Activated CD8-positive, alpha-beta memory T cell treated with anti-CD3 and anti-CD28 coated beads, Interleukin-2, amount 50 U/mL, for 24 hours (primary cell): ENCODE results near the gene HMGCS1.
"Not testable (repeated sequence)": the region's sequence is repeated elsewhere in the genome, so short reads cannot be mapped to it uniquely, and the experiment has no call there.

Source experiments
- DNase-seq: peaks from one replicate; pipeline ENCODE4 v3.0.0-alpha.2; 2020; ENCODE audit errors: extremely low read depth

HMGCS1 gene

DNA sequence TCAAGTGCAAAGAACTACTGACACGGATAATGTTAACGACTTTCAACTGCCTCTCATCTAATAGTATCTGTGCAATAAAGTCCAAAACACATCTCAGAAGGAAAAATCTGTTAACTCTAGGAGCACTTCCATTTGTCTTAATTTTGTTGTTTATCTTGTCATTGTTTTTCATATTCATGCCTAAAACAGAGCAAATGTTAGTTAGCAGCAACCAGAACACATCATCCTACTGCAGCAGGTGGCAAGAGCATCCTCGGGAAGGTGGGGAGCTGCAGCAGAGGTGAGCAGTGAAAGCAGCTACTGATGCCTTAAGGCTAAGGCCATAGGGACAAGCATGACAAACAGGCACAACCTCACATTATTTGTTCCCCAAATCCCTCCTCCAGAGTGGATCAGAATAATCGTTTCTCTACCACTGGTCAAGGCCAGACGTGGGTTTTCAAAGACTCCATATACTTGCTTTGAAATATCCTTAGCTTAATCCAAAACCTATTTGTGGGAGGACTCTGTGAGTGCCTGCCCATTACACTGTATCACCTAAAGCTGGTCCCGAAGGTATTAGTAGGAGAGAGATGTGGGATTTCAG is 1.0 kb downstream of the HMGCS1 start:
- DNase-seq, result no peak

DNA sequence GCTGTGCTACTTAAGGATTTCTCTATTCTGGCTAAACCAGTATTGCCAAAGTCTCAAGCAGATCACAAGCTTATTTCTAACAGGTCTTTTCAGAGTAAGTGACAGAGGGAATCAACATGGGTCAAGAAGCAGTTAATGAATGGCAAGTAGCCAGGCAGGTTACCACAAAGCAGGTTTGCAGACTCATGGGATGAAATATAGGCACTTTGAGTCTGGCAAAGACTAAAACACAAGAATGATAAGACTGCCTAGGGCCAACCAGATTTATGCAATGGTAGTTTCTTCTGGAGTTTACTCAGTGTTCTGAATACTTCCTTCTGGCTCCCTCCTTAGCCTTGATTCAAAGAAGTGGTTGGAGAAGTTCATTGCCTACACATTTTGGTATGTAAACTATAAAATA is 3.6 kb downstream of the HMGCS1 start:
- no peak for DNase-seq

DNA sequence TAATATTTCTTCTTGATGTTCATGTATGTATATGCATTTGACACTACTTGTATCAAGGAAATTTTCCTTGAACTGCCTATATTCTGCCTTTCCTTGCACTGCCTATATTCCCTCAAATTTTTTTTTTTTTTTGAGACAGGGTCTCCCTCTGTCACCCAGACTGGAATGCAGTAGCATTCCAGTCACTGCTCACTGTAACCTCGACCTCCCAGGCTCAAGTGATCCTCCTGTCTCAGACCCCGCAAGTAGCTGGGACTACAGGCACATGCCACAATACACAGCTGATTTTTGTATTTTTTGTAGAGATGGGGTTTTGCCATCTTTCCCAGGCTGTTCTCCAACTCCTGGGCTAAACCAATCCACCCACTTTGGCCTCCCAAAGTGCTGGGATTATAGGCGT is 4.1 kb downstream of the HMGCS1 start:
- DNase-seq, result no peak

DNA sequence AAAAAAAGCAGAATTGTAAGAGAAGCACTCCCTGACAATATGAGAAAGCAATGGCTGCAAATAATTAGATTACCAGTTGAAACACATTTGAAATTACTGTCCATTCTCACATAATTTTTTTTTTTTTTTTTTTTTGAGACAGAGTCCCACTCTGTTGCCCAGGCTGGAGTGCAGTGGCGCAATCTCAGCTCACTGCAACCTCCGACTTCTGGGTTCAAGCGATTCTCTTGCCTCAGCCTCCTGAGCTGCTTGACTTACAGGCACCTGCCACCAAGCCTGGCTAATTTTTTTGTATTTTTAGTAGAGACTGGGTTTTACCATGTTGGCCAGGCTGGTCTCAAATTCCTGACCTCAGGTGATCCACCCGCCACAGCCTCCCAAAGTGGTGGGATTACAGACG is 6.3 kb downstream of the HMGCS1 start:
- not testable (repeated sequence) for DNase-seq

DNA sequence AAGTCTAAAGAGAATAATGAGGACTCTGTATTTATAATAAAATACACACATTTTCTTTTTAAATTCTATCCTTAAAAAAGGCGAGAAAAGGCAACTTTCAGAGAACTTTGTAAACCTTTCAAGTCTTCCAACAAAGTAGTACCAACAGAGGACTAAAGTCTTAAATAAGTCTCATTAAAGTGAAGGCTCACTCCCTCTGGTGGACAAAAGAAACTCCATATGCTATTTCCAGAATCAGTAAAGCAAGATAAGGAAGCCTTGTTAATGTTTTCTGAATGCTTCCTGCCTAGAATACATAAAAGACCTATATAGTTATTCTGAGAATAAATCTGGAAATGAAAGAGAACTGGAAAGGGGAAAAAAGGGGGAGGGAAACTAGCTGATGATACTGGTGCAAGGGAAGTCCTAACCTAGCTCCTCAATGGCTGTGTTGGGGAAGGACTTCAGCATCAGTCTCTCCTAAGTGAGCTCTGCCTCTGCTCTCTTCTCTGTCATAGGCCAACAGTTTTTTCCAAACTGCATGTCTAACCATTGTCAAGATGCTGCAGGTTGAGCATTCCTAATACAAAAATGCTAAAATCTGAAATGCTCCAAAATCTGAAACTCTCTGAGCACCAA is 7.2 kb downstream of the HMGCS1 start:
- DNase-seq, result no peak

- no peak for DNase-seq
These were observed 8.7 kb downstream of the HMGCS1 start for GRCh38 chr5:43304525-43304924.

- DNase-seq, result no peak
These were observed 10.0 kb downstream of the HMGCS1 start for GRCh38 chr5:43303242-43303641.

- DNase-seq, result no peak
These were observed 10.7 kb downstream of the HMGCS1 start for GRCh38 chr5:43302481-43302880.

GRCh38 chr5:43301653-43302091 is 11.5 kb downstream of the HMGCS1 start:
- DNase-seq, result no peak

DNA sequence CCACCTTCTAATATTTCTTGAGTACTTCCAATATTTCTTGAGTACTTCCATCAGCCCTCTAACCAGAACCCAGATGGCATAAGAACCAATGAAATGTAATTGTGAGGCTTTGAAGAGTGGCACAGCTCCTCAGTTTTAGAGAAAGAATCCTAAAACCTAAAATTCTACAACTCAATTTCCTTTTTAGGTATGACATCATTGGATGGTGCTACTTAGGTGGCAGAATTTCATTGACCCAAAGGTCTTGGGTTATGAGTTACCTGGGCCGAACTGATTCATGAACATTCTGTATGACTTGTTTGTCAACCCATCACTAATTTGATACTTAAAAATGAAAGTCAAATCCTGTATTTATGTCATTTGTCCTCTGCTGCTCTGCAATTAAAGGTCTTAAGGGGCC is 13.1 kb downstream of the HMGCS1 start:
- DNase-seq, result no peak

DNA sequence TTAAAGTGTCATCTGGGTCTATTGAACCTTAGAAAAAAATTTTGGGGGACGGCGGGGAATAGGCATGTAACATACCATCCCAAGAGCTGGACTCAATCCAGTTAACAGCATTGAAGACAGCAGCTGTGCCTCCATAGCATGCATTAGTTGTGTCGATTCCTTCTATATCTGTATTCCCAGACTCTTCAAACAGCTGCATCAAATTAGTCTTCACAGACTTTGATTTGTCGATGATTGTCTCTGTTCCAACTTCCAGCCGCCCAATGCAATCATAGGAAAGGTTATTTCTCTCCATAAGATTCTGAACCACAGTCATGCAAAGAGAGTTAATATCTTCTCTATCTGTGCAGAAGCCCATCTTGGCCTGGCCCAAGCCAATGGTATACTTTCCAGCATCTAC is 14.8 kb downstream of the HMGCS1 start:
- no peak for DNase-seq

DNA sequence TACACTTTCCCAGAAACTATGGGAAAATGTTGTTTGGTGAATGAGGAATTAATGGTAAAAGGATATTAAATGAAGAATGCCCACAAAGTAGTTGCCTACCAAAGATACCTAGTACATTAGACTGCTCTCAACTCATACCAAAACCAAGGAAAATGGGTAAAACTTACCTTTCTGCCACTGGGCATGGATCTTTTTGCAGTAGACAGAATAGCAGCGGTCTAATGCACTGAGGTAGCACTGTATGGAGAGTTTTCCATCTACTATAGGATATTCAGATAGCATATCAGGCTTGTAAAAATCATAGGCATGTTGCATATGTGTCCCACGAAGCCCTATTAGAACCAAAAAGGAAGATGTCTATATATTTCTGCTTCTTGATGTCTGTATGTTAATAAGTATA is 16.4 kb downstream of the HMGCS1 start:
- DNase-seq, result no peak

GRCh38 chr5:43295202-43295601 is 18.0 kb downstream of the HMGCS1 start:
- DNase-seq, result no peak

DNA sequence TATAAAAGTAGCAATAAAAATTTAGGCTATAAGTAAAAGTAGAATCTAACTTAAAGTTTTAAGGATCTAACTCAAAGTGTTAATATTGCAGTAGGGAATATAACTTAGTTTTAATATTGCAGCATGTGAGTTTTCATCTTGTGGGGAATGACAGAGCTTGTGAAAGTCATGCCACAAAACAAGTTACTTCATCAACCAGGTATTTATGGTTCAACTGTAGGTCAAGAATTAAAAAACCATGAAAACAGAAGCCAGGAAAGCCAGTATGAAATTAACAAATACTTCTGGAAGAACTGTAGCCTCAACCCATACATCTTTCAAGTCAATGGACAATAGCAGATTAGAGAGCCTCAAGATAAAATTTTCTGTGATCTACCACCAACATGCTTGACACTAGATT is 19.0 kb downstream of the HMGCS1 start:
- no peak for DNase-seq

GRCh38 chr5:43290726-43291125 is 22.5 kb downstream of the HMGCS1 start:
- DNase-seq, result no peak

DNA sequence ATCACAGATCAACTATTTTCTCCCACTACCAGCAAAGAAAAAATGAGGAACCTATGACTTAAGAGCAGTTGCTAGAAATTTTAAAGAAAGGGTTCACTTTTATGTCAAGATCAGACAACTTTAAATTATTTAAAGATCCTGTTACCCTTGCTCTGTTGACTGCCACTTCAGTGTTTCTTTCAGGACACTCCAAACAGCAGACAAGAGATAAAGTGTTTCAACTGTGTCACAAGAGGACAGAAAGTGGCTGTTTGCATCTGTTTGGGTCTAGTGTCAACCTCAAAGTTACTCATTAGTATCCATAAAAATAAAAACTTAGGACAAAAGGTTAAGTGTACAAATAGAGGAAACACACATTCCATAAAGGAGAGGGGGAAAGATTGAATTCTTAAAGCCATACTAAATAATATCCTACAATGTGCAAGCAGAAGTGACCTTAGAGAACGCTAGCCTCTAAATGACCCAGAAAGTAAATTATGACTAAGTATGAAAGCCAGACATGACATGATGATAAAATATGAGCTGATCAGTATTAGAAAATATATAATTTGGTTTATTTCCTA is 24.9 kb downstream of the HMGCS1 start:
- no peak for DNase-seq

DNA sequence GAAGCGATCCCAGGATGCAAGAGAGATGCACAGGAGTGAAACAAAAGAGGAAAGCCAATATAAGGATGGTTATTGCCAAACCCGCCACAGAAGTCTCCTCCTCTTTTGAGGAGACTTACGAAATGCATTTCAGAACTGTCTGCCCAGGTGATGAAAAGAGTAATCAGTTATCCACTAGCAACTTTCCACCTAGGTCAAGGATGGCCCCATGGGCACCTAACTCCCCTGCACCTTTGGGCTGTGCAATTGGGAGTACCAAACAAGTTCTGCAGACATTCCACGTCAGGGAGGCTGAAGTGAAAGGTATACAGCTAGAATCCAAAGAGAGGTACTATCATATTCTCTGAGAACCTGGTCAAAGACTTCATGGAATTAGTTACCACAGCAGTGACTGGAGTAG is 25.7 kb downstream of the HMGCS1 start:
- no peak for DNase-seq

- DNase-seq, result no peak
These were observed 26.6 kb downstream of the HMGCS1 start for GRCh38 chr5:43286623-43287022.

- DNase-seq, result no peak
These were observed 31.2 kb downstream of the HMGCS1 start for GRCh38 chr5:43281840-43282658.

DNA sequence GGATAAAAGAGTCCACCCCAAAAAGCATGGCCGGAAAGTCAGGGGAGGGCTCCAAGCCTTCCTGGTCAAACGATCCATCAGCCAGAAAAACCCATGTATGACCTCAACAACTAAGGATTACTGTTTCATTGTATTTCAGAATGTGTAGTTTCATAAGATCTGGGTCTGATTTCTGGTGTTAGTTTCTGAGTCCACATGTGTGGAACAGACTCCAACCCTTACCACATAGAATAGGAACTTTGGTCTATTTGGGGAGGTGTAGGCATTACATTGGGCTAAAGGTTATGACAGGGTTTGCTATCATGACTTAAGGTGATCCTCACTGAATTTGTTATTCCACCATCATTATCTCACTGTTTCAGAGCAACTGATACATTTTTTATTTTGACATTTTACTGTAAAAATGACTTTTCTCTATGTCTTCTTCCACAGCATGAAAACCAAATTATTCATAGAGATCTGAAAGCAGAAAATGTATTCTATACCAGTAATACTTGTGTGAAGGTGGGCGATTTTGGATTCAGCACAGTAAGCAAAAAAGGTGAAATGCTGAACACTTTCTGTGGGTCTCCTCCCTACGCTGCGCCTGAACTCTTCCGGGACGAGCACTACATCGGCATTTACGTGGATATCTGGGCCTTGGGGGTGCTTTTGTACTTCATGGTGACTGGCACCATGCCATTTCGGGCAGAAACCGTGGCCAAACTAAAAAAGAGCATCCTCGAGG is 33.5 kb downstream of the HMGCS1 start:
- no peak for DNase-seq

- DNase-seq, result no peak
These were observed 37.8 kb downstream of the HMGCS1 start for GRCh38 chr5:43275391-43275790.

- no peak for DNase-seq
These were observed 38.6 kb downstream of the HMGCS1 start for GRCh38 chr5:43274435-43275114.
